PFSK-1 (cell line): ENCODE measurements around the gene HHIPL1.

ENCODE experiments used
- FOXP2 ChIP-seq: optimal IDR thresholded peaks from 2 replicates; pipeline ENCODE3; 2011; ENCODE audit warnings: borderline replicate concordance, control low read depth, inconsistent platforms; ENCODE audit not compliant: insufficient read depth; ENCODE audit errors: extremely low read length, extremely low read depth
- POLR2AphosphoS5 ChIP-seq: IDR thresholded peaks from 2 replicates; pipeline ENCODE4 v1.6.1; 2012; ENCODE audit warnings: low read depth, mild to moderate bottlenecking, control low read depth, low read length, moderate library complexity
- REST ChIP-seq, 2 experiments: IDR thresholded peaks; 2 replicates each; pipeline versions ENCODE4 v1.6.1 to v1.8.0; 2011 to 2012; ENCODE audit warnings: low read depth in 2 of 2, low read length in 2 of 2, control low read depth in 1 of 2, inconsistent platforms in 1 of 2, mild to moderate bottlenecking in 1 of 2, moderate library complexity in 1 of 2; ENCODE audit not compliant: insufficient read depth in 1 of 2
- SIN3A ChIP-seq: IDR thresholded peaks from 2 replicates; pipeline ENCODE4 v1.6.1; 2012; ENCODE audit warnings: mild to moderate bottlenecking, low read length, moderate library complexity, borderline replicate concordance; ENCODE audit not compliant: insufficient read depth
- TAF1 ChIP-seq: IDR thresholded peaks from 2 replicates; pipeline ENCODE4 v1.6.1; 2012; ENCODE audit warnings: low read length, control low read depth, borderline replicate concordance; ENCODE audit not compliant: insufficient read depth

The HHIPL1 gene

GRCh38 chr14:99628887-99629618 lies 15.9 kb upstream of the HHIPL1 start:
- TF ChIP-seq FOXP2 = peak; percentile 64
- no peak for TF ChIP-seq SIN3A
- no peak for TF ChIP-seq REST (IDR thresholded peaks at IDR 0.05; ENCODE audit: insufficient read depth in 1 of 2, low read depth in 2 of 2, low read length in 2 of 2)

- no peak for TF ChIP-seq TAF1
- no peak for TF ChIP-seq POLR2AphosphoS5
- no peak for TF ChIP-seq REST (IDR thresholded peaks at IDR 0.05; ENCODE audit: insufficient read depth in 1 of 2, low read depth in 2 of 2, low read length in 2 of 2)
- TF ChIP-seq SIN3A = no peak
- no peak for TF ChIP-seq FOXP2
Observed at GRCh38 chr14:99630202-99630601, 14.7 kb upstream of the HHIPL1 start.

- TF ChIP-seq SIN3A = no peak
- TF ChIP-seq POLR2AphosphoS5 = no peak
- TF ChIP-seq REST (IDR thresholded peaks at IDR 0.05; ENCODE audit: insufficient read depth in 1 of 2, low read depth in 2 of 2, low read length in 2 of 2) = no peak
- no peak for TF ChIP-seq TAF1
Observed at GRCh38 chr14:99632410-99633035, 12.4 kb upstream of the HHIPL1 start.

- TF ChIP-seq REST (IDR thresholded peaks at IDR 0.05; ENCODE audit: insufficient read depth in 1 of 2, low read depth in 2 of 2, low read length in 2 of 2) (no peak), FOXP2 (no peak), POLR2AphosphoS5 (no peak), TAF1 (no peak), SIN3A (no peak)
Observed at GRCh38 chr14:99633141-99633540, 11.8 kb upstream of the HHIPL1 start.

- TF ChIP-seq FOXP2 (no peak), REST (IDR thresholded peaks at IDR 0.05; ENCODE audit: insufficient read depth in 1 of 2, low read depth in 2 of 2, low read length in 2 of 2) (no peak), SIN3A (no peak), POLR2AphosphoS5 (no peak), TAF1 (no peak)
Observed at GRCh38 chr14:99633918-99634317, 11.0 kb upstream of the HHIPL1 start.
